ENCODE measurements around the gene TRIOBP. TPM values are rescaled to one million over a fixed set of nuclear protein-coding genes. Genes with fewer than 3 reads are reported as not detected.

TRIOBP gene
- total RNA-seq, 2 donors from 2014 or later: 126 to 146 TPM

DNA sequence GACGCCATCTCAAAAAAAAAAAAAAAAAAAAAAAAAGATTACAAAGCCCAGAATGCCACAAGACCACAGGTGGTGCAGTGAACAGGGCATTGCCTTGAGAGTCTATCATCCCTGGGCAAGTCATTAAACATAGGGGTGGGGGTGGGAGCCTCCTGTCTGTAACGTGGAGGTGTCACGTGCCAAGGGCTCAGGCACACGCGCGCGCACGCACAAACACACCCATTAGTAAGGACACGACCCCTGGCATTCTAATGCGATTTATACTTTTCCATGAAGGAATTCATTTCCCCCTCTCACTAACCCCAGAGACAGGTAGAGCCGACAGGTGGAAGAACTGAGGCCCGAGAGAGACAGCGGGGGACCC, 105.1 kb downstream of the TRIOBP start:
- no peaks in the 10 kb centered on the region for H3K27me3 ChIP-seq (replicated peaks; ENCODE audit: insufficient read depth)
- H3K9me3 ChIP-seq: no peaks in the 10 kb centered on the region
- no peaks in the 10 kb centered on the region for H3K36me3 ChIP-seq
- H3K4me3 ChIP-seq: peak overlapping the region; percentile 82
- ATAC-seq (ENCODE audit: insufficient number of reproducible peaks, low FRiP score, low read depth): no peak
- peaks cover 9 to 39% of the 10 kb centered on the region in 2 donors for H3K4me1 ChIP-seq (ENCODE audit: control insufficient read depth in 1 of 2, low read depth in 2 of 2)
- H3K27ac ChIP-seq: no peak overlapping the region
- TF ChIP-seq, protein P1, sequence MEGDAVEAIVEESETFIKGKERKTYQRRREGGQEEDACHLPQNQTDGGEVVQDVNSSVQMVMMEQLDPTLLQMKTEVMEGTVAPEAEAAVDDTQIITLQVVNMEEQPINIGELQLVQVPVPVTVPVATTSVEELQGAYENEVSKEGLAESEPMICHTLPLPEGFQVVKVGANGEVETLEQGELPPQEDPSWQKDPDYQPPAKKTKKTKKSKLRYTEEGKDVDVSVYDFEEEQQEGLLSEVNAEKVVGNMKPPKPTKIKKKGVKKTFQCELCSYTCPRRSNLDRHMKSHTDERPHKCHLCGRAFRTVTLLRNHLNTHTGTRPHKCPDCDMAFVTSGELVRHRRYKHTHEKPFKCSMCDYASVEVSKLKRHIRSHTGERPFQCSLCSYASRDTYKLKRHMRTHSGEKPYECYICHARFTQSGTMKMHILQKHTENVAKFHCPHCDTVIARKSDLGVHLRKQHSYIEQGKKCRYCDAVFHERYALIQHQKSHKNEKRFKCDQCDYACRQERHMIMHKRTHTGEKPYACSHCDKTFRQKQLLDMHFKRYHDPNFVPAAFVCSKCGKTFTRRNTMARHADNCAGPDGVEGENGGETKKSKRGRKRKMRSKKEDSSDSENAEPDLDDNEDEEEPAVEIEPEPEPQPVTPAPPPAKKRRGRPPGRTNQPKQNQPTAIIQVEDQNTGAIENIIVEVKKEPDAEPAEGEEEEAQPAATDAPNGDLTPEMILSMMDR (IDR thresholded peaks at IDR 0.05): no peak
- no peak for DNase-seq (ENCODE audit: low spot score)

DNA sequence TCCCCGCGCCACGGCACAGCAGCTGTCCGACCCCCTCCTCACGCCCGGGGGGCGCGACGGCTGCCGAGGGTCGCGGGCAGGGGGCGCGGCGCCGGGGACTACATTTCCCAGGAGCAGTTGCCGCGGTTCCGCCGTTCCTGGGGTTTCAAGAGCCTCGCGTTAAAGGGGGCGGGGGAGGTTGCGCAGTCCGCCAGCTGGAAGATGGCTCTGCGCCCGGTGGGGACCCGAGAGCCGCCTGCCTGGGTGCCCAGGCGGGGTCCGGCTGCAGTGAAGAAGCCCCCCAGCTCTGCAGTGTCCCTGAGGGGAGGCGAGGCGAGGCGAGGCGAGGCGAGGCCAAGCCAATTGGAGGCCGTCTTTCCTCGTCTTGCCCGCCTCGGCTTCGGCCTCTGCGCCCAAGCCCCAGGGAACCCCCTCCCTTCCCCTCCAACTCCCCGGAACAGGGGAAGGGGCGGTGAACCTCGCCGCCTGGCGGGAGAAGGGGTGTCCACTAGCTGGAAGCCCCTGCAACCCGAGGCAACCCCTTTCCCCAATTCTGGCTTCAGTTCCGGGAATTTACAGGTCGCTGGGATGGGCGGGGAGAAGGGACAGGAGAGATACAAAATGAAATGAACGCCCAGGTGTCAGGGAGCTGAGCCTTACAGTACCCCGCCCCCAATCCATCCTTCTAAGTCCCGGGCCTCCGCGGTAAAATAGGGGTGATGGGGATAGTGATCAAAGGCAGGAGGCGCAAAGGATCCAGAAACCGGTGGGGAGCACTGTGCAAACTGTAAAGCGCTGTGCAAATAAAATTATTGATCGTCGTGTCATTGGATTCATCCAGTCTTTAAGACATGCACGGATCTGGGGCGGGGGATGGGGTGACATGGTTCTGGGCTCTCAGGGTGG, 105.7 kb downstream of the TRIOBP start:
- no peak for DNase-seq (ENCODE audit: low spot score)
- H3K27ac ChIP-seq: no peak overlapping the region

DNA sequence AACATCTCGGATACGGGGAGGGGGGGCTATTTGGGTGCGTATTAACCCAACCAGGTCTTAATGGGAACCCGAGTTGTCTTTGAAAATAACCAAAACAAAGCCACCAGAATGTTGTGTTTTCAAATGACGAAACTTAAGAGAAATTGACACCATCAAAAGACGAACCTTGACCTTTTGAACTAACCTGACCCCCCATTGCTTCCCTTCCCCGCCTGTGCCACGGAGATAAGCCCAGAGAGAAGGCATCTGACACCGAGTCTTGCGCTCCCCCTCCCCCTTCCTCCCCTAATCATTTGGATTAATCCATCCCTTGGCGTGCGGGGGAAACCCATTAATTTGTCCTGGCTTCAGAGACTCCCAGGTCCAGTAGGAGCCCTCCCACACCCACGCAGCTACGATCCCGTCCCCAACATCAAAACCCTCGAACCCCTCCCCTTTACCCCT, 106.4 kb downstream of the TRIOBP start:
- Histone ChIP-seq H3K9me3 (no peaks in the 10 kb centered on the region), H3K4me3 (peak overlapping the region; percentile 82), H3K27me3 (replicated peaks; ENCODE audit: insufficient read depth) (no peaks in the 10 kb centered on the region), H3K27ac (no peak overlapping the region), H3K36me3 (no peaks in the 10 kb centered on the region), H3K4me1 (ENCODE audit: control insufficient read depth in 1 of 2, low read depth in 2 of 2) (peaks cover 9 to 46% of the 10 kb centered on the region in 2 donors)
- TF ChIP-seq, protein P1 (IDR thresholded peaks at IDR 0.05): no peak
- DNase-seq (ENCODE audit: low spot score) (no peak), ATAC-seq (ENCODE audit: insufficient number of reproducible peaks, low FRiP score, low read depth) (no peak)

More for the DNA sequence above, 105.7 kb downstream of the TRIOBP start:
- Histone ChIP-seq H3K4me3 (peak overlapping the region; percentile 82), H3K4me1 (ENCODE audit: control insufficient read depth in 1 of 2, low read depth in 2 of 2) (peaks cover 9 to 44% of the 10 kb centered on the region in 2 donors), H3K9me3 (no peaks in the 10 kb centered on the region), H3K27me3 (replicated peaks; ENCODE audit: insufficient read depth) (no peaks in the 10 kb centered on the region), H3K36me3 (no peaks in the 10 kb centered on the region)
- no peak for ATAC-seq (ENCODE audit: insufficient number of reproducible peaks, low FRiP score, low read depth)
- TF ChIP-seq, protein P1 (IDR thresholded peaks at IDR 0.05): no peak

DNA sequence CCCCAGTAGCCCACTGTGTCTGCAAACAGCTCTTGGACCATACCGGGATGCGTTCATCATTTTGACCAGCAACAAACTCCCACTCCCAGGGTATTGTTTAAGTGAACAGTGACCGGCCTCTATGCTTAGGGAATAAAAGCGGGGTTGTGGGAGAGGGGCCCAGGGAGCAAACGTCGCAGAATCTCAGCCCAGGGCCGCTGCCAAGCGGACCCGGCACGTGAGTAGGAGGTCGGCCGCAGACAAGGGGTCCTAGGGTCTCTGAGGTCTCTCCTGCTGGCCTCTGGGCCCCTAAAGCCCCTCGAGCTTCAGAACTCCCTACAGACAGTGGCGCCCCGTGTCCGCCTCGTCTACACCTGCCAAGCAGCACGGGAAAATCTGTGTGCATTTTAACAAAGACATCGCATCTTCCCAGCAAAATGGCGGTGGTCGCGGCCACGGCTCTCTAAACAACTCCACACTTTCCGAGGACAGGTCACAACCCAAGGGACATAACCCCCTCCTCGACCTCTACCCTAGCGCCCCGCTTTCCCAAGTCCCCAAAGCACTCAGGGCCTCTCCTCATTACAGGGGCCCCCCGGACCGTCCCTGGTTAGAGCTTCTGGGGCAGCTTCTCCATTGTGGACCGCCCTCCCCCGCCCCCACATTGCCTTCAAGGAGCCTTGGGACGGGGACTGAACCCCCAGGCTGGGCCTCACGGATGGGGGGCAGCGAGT, 106.9 kb downstream of the TRIOBP start:
- peak overlapping the region; percentile 67 for H3K4me3 ChIP-seq
- ATAC-seq (ENCODE audit: insufficient number of reproducible peaks, low FRiP score, low read depth) (no peak), DNase-seq (ENCODE audit: low spot score) (no peak)
- TF ChIP-seq, protein P1 (IDR thresholded peaks at IDR 0.05): no peak
- no peak overlapping the region for H3K27ac ChIP-seq
- H3K36me3 ChIP-seq: no peaks in the 10 kb centered on the region
- no peaks in the 10 kb centered on the region for H3K9me3 ChIP-seq
- no peaks in the 10 kb centered on the region for H3K27me3 ChIP-seq (replicated peaks; ENCODE audit: insufficient read depth)
- peaks cover 13 to 52% of the 10 kb centered on the region in 2 donors for H3K4me1 ChIP-seq (ENCODE audit: control insufficient read depth in 1 of 2, low read depth in 2 of 2)

DNA sequence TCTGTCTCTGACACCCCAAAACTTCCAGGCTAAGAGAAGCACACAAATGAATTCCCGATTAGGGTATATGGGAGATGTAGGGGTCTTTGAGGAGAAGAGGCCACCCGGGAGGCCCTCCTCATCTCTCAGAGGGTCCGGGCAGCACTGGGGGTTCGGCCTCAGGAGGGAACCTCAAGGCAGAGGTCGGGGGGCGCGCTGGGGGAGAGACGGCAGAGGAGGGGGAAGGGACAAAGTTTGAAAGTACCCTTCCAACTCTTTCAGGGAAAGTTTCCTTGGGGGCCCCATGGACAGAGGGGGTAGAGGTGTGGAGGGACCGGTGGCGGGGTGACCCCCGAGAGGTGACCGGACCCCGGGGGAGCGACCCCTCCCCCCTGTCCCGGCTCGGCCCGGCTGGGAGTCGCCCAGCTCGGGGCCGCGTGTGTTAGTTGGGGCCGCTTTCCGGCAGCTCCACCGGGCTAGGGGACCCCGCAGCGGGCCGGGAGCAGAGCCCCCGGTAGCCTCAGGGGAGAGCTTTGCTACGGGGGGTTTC, 107.6 kb downstream of the TRIOBP start:
- ATAC-seq (ENCODE audit: insufficient number of reproducible peaks, low FRiP score, low read depth) (no peak), DNase-seq (ENCODE audit: low spot score) (no peak)
- Histone ChIP-seq H3K27ac (peak overlapping the region; percentile 72 to 78), H3K4me3 (peak overlapping the region; percentile 67), H3K9me3 (no peaks in the 10 kb centered on the region), H3K27me3 (replicated peaks; ENCODE audit: insufficient read depth) (no peaks in the 10 kb centered on the region), H3K4me1 (ENCODE audit: control insufficient read depth in 1 of 2, low read depth in 2 of 2) (peaks cover 13 to 58% of the 10 kb centered on the region in 2 donors), H3K36me3 (no peaks in the 10 kb centered on the region)
- TF ChIP-seq, protein P1 (IDR thresholded peaks at IDR 0.05): no peak
